HG03095 (cell line): ENCODE results near the gene JADE2.
"Not testable (repeated sequence)": the region's sequence is repeated elsewhere in the genome, so short reads cannot be mapped to it uniquely, and the experiment has no call there.

Experiments used
- ATAC-seq: cut with Tn5 transposase; IDR thresholded peaks from one replicate; pipeline ENCODE4 v1.9.1; 2021; ENCODE audit warnings: moderate library complexity; ENCODE audit not compliant: unreplicated experiment

JADE2 gene

GRCh38 chr5:134524826-134525682 is at the start of gene JADE2:
Gene JADE2, plus strand, starts transcription at chr5:134525670. Its CDS starts 10,188 bp downstream, at chr5:134535858.
- ATAC-seq, result no peak

- ATAC-seq, result no peak
Measured at GRCh38 chr5:134477462-134478245, 47.8 kb upstream of the JADE2 start.

GRCh38 chr5:134479839-134480238 is 45.6 kb upstream of the JADE2 start:
- no peak for ATAC-seq

GRCh38 chr5:134489227-134489944 is 36.1 kb upstream of the JADE2 start:
- no peak for ATAC-seq

GRCh38 chr5:134490255-134490924 is 35.1 kb upstream of the JADE2 start:
- no peak for ATAC-seq

- ATAC-seq, result no peak
Measured at GRCh38 chr5:134490925-134491271, 34.6 kb upstream of the JADE2 start.

- ATAC-seq, result no peak
Measured at GRCh38 chr5:134491841-134492442, 33.5 kb upstream of the JADE2 start.

GRCh38 chr5:134492568-134492967 is 32.9 kb upstream of the JADE2 start:
- no peak for ATAC-seq

- ATAC-seq, result no peak
Measured at GRCh38 chr5:134493461-134494055, 31.9 kb upstream of the JADE2 start.

- no peak for ATAC-seq
Measured at GRCh38 chr5:134494780-134495179, 30.7 kb upstream of the JADE2 start.

- ATAC-seq, result not testable (repeated sequence)
Measured at GRCh38 chr5:134499905-134500304, 25.6 kb upstream of the JADE2 start.

GRCh38 chr5:134500699-134501430 is 24.6 kb upstream of the JADE2 start:
- no peak for ATAC-seq

GRCh38 chr5:134502259-134502658 is 23.2 kb upstream of the JADE2 start:
- no peak for ATAC-seq

- peak; percentile 66 for ATAC-seq
Measured at GRCh38 chr5:134503088-134503936, 22.2 kb upstream of the JADE2 start.

GRCh38 chr5:134503937-134504437 is 21.5 kb upstream of the JADE2 start:
- no peak for ATAC-seq

- ATAC-seq, result no peak
Measured at GRCh38 chr5:134504629-134505300, 20.7 kb upstream of the JADE2 start.
